Muscle layer of duodenum (tissue), 2 donors: ENCODE measurements around the gene PHKB.
"Not testable (repeated sequence)": the region's sequence is repeated elsewhere in the genome, so short reads cannot be mapped to it uniquely, and the experiment has no call there.

ENCODE experiments used
- H3K27ac ChIP-seq: one replicate; pipeline ENCODE4 v1.7.0; 2013; ENCODE audit warnings: mild to moderate bottlenecking, low read length
- H3K27me3 ChIP-seq: one replicate; pipeline ENCODE4 v1.7.0; 2013; ENCODE audit warnings: low read depth, mild to moderate bottlenecking, control low read depth, low read length
- H3K36me3 ChIP-seq, 2 donors: one replicate each; pipeline ENCODE4 v1.7.0; 2013; ENCODE audit warnings: low read length in 2 of 2, control low read depth in 1 of 2, mild to moderate bottlenecking in 1 of 2; ENCODE audit not compliant: insufficient read depth in 2 of 2, control insufficient read depth in 1 of 2
- H3K4me1 ChIP-seq, 2 donors: one replicate each; pipeline ENCODE4 v1.7.0; 2013; ENCODE audit warnings: low read length in 2 of 2, mild to moderate bottlenecking in 2 of 2, control low read depth in 1 of 2, moderate library complexity in 1 of 2; ENCODE audit not compliant: insufficient read depth in 2 of 2, control insufficient read depth in 1 of 2
- H3K4me3 ChIP-seq, 2 donors: one replicate each; pipeline ENCODE4 v1.7.0; 2013; ENCODE audit warnings: low read length in 2 of 2, low read depth in 1 of 2, mild to moderate bottlenecking in 1 of 2
- H3K9me3 ChIP-seq, 2 donors: one replicate each; pipeline ENCODE4 v1.7.0; 2013; ENCODE audit warnings: low read length in 2 of 2, control low read depth in 1 of 2, mild to moderate bottlenecking in 1 of 2; ENCODE audit not compliant: control insufficient read depth in 1 of 2
- donor health status: healthy.

PHKB gene

DNA sequence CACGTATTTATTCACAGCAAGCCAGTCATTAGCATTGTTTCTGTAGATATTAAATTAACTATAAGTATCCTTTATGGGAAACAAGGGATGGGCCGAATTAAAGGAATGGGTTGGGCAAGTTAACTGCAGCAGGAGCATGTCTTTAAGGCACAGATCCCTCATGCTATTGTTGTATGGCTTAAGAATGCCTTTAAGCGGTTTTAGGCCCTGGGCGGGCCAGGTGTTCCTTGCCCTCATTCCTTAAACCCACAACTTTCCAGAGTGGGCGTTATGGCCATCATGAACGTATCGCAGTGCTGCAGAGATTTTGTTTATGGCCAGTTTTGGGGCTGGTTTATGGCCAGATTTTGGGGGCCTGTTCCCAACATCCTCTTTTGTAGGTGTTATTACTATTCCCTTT lies 9.1 kb downstream of the PHKB start:
- no peaks in the 10 kb centered on the region for H3K36me3 ChIP-seq
- no peaks in the 10 kb centered on the region for H3K27me3 ChIP-seq
- no peak overlapping the region for H3K27ac ChIP-seq
- peaks cover 4 to 9% of the 10 kb centered on the region in 2 donors for H3K4me1 ChIP-seq
- H3K4me3 ChIP-seq: no peak overlapping the region
- H3K9me3 ChIP-seq: no peaks in the 10 kb centered on the region

DNA sequence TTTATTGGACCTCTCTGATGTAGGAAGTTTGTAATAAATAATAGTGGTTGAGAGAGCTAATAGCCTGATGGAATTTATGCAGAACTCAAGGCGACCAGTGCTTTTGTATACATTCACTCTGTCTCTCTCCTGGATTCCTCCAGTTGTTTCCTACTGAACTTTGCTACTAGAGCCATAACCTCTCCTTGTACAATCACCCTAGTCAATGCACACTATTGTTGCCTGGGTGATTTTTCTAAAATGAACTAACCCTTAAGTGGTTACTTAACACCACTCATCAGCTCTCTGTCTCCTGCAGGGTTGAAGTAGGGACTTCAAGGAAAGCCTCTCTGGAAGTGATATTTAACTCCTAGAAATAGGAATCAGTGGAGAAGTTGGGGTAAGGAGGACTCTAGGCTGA lies 9.7 kb downstream of the PHKB start:
- Histone ChIP-seq H3K9me3 (no peaks in the 10 kb centered on the region), H3K4me1 (peaks cover 4 to 6% of the 10 kb centered on the region in 2 donors), H3K4me3 (no peak overlapping the region), H3K27me3 (no peaks in the 10 kb centered on the region), H3K27ac (no peak overlapping the region), H3K36me3 (no peaks in the 10 kb centered on the region)

DNA sequence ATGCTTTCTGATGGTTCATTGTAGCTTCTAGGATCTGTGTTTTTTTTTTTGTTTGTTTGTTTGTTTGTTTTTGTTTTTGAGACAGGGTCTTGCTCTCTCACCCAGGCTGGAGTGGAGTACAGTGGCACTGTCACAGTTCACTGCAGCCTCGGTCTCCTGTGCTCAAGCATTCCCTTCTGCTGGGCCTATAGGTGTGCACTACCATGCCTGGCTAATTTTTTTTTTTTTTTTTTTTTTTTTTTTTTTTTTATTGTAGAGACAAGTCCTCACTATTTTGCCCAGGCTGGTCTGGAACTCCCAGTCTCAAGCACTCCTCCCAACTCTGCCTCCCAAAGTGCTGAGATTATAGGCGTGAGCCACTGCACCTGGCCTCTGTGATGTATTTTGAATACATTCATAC lies 11.9 kb downstream of the PHKB start:
- not testable (repeated sequence) for H3K27me3 ChIP-seq, H3K9me3 ChIP-seq, H3K4me3 ChIP-seq, H3K27ac ChIP-seq, H3K36me3 ChIP-seq
- peaks cover 0 to 15% of the 10 kb centered on the region in 2 donors for H3K4me1 ChIP-seq

DNA sequence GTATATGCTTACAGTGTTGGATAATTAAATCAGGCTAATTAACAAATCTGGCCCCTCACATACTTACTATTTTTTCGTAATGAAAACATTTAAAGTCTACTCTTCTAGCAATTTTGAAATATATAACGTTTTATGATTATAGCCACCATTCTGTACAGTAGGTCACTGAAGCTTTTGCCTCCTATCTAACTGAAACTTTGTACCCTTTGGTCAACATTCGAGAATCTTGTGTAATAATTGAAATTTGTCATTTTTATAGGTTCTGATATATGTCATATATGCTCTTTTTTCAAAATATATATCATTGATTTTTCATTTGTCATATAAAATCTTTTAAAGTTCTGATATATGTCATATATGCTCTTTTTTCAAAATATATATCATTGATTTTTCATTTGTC lies 12.7 kb downstream of the PHKB start:
- Histone ChIP-seq H3K9me3 (no peaks in the 10 kb centered on the region), H3K4me3 (no peak overlapping the region), H3K27me3 (no peaks in the 10 kb centered on the region), H3K36me3 (no peaks in the 10 kb centered on the region), H3K27ac (no peak overlapping the region), H3K4me1 (peaks cover 0 to 19% of the 10 kb centered on the region in 2 donors)

DNA sequence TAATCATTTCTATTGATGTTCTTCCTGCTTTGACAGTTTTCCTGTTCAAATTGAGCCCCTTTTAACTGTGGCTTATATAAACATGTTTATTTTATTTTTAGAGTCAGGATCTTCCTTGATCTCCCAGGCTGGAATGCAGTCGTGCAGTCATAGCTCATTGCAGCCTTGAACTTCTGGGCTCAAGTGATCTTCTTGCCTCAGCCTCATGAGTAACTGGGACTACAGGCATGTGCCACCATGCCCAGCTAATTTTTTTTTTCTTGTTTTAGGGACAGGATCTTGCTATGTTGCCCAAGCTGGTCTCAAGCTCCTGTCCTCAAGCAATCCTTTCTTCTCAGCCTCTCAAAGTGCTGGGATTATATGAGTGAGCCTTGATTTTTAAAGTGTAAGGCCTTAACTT lies 14.7 kb downstream of the PHKB start:
- Histone ChIP-seq H3K27me3 (no peaks in the 10 kb centered on the region), H3K4me3 (no peak overlapping the region), H3K4me1 (peaks cover 0 to 31% of the 10 kb centered on the region in 2 donors), H3K9me3 (no peaks in the 10 kb centered on the region), H3K27ac (no peak overlapping the region), H3K36me3 (no peaks in the 10 kb centered on the region)

DNA sequence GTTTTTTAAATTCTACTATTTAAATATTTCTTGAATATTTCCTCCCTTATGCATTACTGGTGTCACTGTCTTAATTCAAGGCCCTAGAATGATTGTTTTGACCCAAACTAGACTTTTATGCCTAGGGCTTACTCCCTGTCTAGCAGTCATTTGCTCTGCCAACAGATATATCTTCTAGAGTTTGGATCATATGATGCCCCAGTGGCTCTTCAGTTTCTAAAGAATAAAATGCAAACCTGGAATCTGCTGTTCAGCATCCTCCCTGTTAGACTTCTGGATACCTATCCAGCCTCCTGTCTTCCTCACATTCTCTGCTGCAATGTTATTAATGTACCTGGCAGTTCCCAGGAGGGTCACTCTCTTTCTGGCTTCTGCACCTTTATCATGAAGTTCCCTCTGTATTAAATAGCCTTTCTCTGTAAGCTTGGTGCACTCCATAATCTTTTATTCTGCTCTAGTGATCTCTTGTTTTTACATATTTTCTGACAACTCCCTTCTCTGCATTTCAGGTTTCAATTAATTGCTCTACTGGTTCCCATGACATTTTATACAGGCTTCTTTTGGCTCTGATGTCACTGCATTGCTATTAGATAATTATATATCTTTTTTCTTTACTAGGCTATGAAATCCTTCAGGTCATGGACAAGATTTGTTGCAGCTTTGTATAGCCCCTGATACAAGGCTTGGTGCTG lies 15.7 kb downstream of the PHKB start:
- H3K27me3 ChIP-seq: no peaks in the 10 kb centered on the region
- H3K4me3 ChIP-seq: no peak overlapping the region
- no peak overlapping the region for H3K27ac ChIP-seq
- H3K9me3 ChIP-seq: no peaks in the 10 kb centered on the region
- no peaks in the 10 kb centered on the region for H3K36me3 ChIP-seq
- peaks cover 0 to 31% of the 10 kb centered on the region in 2 donors for H3K4me1 ChIP-seq

DNA sequence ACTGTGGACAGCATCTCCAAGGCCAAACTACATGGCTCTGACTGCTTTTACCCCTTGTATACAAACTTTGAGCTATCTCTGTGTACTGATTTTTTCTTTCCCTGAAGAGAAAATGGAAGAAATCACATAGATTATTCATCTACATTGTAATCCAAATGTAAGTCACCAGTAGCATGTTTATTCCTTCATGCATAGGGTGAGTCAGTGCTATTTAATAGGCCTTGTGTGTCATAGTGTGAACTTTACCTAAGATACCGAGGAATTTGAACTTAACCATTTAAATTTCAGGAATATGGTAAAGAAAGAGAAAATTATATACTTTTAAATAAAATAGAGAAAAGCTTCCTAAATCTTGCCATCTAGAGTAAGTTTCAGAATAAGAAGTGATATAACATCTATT lies 16.5 kb downstream of the PHKB start:
- no peak overlapping the region for H3K4me3 ChIP-seq
- no peaks in the 10 kb centered on the region for H3K9me3 ChIP-seq
- no peaks in the 10 kb centered on the region for H3K27me3 ChIP-seq
- H3K27ac ChIP-seq: no peak overlapping the region
- H3K36me3 ChIP-seq: no peaks in the 10 kb centered on the region
- H3K4me1 ChIP-seq: peaks cover 0 to 31% of the 10 kb centered on the region in 2 donors

DNA sequence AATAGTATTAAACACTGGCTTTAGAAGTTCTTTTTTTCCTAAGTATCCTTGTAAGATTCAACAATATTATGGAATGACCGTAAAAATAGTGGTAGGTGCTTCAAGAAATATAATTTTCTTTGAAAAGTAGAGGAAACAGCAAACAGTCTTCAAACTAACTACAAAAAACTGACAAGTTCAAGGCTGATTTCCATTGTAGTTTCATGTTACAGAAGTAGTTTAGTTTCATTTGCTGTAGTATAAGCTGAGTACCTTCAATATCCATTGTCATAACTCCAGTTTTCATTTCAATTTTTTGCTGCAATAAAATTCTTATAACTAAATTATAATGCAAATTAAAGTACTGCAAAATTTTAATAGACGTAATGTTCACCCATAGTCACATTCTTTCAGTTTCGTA lies 19.3 kb downstream of the PHKB start:
- Histone ChIP-seq H3K27me3 (no peaks in the 10 kb centered on the region), H3K9me3 (no peaks in the 10 kb centered on the region), H3K27ac (no peak overlapping the region), H3K4me3 (no peak overlapping the region), H3K4me1 (peaks cover 4 to 40% of the 10 kb centered on the region in 2 donors), H3K36me3 (no peaks in the 10 kb centered on the region)

DNA sequence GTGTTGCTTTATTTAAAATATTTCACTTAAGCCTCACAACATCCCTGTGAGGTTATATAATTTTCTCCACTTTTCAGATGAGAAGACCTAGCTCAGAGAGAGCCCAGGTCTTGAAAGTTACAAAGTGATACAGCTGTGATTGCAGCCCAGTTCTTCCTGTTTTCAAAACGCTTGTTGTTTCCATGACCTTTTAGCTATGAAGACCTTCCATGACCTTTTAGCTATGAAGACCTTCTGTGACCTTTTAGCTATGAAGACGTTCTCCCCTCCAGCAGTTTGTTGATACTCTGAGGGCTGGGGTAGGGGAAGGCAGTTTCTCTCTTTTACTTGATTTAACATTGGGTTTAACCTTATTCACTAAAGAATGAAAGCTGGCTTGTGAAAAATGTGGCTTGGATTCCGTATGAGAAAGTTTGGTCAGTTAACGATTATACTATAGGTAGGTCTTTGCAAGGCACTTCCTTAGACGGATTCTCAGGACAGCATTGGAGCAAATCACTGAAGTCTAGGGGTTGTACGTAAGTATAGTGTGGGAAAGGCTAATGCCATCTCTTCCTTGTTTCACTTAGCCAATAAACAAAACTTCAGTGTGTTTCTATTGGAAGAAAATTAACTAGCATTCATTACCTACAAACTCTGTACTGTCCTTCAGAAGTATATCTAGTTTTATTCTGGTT lies 20.7 kb downstream of the PHKB start:
- H3K4me3 ChIP-seq: no peak overlapping the region
- H3K27me3 ChIP-seq: no peaks in the 10 kb centered on the region
- no peaks in the 10 kb centered on the region for H3K36me3 ChIP-seq
- peaks cover 4 to 31% of the 10 kb centered on the region in 2 donors for H3K4me1 ChIP-seq
- no peak overlapping the region for H3K27ac ChIP-seq
- H3K9me3 ChIP-seq: no peaks in the 10 kb centered on the region

DNA sequence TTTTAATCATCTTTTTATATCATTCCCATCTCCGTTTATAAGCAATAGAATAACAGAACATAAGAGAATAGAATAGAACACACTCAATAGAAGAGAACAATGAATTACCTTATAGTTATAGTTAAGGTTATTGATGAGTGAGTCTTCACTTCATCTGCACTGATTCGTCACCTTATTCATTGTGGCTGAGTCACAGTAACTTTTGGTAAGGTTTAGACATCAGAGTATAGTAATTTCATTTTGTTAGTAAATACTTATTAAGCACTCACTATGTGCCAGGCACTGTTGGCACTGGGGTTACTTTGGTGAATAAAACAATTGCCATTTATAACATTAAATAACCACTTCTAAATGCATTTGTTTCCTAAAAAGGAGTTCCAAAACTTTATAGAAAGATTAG lies 22.5 kb downstream of the PHKB start:
- Histone ChIP-seq H3K27me3 (no peaks in the 10 kb centered on the region), H3K4me1 (peaks cover 4 to 23% of the 10 kb centered on the region in 2 donors), H3K36me3 (no peaks in the 10 kb centered on the region), H3K27ac (no peak overlapping the region), H3K9me3 (no peaks in the 10 kb centered on the region), H3K4me3 (no peak overlapping the region)

DNA sequence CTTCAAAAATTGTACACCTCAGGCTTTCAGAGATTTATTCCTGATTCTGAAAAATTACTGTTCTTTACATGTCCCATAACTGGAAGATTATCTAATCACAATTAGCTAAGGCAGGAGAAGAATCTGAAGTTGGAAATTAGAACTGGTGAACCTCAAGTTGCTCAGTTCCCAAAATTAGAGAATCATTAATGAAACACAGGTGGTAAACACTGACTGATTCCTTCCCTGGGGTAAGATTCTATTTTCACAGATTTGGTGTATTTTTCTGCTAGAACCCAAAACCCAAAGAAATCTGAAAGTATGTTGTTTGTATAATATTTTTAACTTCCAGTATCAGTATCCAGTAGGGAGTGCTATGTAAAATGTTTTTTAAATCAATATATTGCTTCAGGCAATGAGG lies 25.7 kb downstream of the PHKB start:
- no peaks in the 10 kb centered on the region for H3K27me3 ChIP-seq
- H3K9me3 ChIP-seq: peaks cover 0 to 3% of the 10 kb centered on the region in 2 donors
- peaks cover 4 to 9% of the 10 kb centered on the region in 2 donors for H3K4me1 ChIP-seq
- no peak overlapping the region for H3K4me3 ChIP-seq
- no peaks in the 10 kb centered on the region for H3K36me3 ChIP-seq
- H3K27ac ChIP-seq: no peak overlapping the region

DNA sequence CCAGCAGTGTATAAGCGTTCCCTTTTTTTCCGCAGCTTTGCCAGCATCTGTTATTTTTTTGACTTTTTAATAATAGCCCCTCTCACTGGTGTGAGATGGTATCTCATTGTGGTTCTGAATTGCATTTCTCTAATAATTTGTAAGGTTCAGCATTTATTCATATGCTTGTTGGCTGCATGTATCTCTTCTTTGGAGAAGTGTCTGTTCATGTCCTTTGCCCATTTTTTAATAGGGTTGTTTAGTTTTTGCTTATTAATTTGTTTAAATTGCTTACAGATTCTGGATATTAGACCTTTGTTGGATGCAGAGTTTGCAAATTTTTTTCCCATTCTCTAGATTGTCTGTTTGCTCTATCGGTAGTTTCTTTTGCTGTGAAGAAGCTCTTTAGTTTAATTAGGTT lies 26.9 kb downstream of the PHKB start:
- Histone ChIP-seq H3K36me3 (no peaks in the 10 kb centered on the region), H3K9me3 (peaks cover 0 to 3% of the 10 kb centered on the region in 2 donors), H3K27ac (no peak overlapping the region), H3K4me1 (peaks cover 9 to 17% of the 10 kb centered on the region in 2 donors), H3K4me3 (no peak overlapping the region), H3K27me3 (no peaks in the 10 kb centered on the region)
